Progenitor cell of endocrine pancreas (in vitro differentiated cells): ENCODE data around the gene AMBP. TPM values are rescaled to one million over a fixed set of nuclear protein-coding genes. Genes with fewer than 3 reads are reported as not detected.

Experiments
- DNase-seq: peaks from one replicate; pipeline ENCODE4 v3.0.0; 2021; ENCODE audit warnings: low spot score; ENCODE audit not compliant: unreplicated experiment
- H3K27ac Mint-ChIP-seq: 2 replicates; pipeline ENCODE4 v1.8.0; 2021; ENCODE audit warnings: mild to moderate bottlenecking, moderate library complexity, mixed read lengths
- H3K27me3 Mint-ChIP-seq: 2 replicates; pipeline ENCODE4 v1.8.0; 2021; ENCODE audit warnings: mixed read lengths
- H3K36me3 Mint-ChIP-seq: 2 replicates; pipeline ENCODE4 v1.8.0; 2022; ENCODE audit warnings: mixed read lengths; ENCODE audit not compliant: insufficient read depth
- H3K4me1 Mint-ChIP-seq: 2 replicates; pipeline ENCODE4 v1.8.0; 2021; ENCODE audit warnings: low read depth, mixed read lengths
- H3K4me3 Mint-ChIP-seq: 2 replicates; pipeline ENCODE4 v1.8.0; 2021; ENCODE audit warnings: low read depth, mild to moderate bottlenecking, moderate library complexity, mixed read lengths
- H3K9me3 Mint-ChIP-seq: 2 replicates; pipeline ENCODE4 v1.8.0; 2021; ENCODE audit warnings: low read depth, mixed read lengths
- CTCF ChIP-seq: fragments of 200-600 bp; sonication (generic); IDR thresholded peaks from one replicate; pipeline ENCODE4 v1.5.0; 2021; ENCODE audit warnings: antibody characterized with exemption, mild to moderate bottlenecking; ENCODE audit not compliant: unreplicated experiment
- total RNA-seq: library from RNA; stranded (reverse); gene quantifications from 2 replicates; pipeline ENCODE4 v1.2.1, GENCODE V29; 2021

AMBP gene
- total RNA-seq, 1 donor from 2014 or later: 678 TPM

GRCh38 chr9:114055894-114056293 is 22.2 kb downstream of the AMBP start:
- no peaks in the 10 kb centered on the region for H3K9me3 Mint-ChIP-seq
- H3K4me3 Mint-ChIP-seq: no peak overlapping the region
- H3K27me3 Mint-ChIP-seq: no peaks in the 10 kb centered on the region
- DNase-seq: no peak
- no peak overlapping the region for H3K27ac Mint-ChIP-seq
- H3K4me1 Mint-ChIP-seq: peaks cover 2% of the 10 kb centered on the region
- peaks cover 38% of the 10 kb centered on the region for H3K36me3 Mint-ChIP-seq
- no peak for TF ChIP-seq CTCF

- H3K27me3 Mint-ChIP-seq: no peaks in the 10 kb centered on the region
- H3K9me3 Mint-ChIP-seq: no peaks in the 10 kb centered on the region
- H3K4me1 Mint-ChIP-seq: peaks cover 2% of the 10 kb centered on the region
- DNase-seq: no peak
- H3K27ac Mint-ChIP-seq: no peak overlapping the region
- peaks cover 40% of the 10 kb centered on the region for H3K36me3 Mint-ChIP-seq
- TF ChIP-seq CTCF: no peak
- no peak overlapping the region for H3K4me3 Mint-ChIP-seq
Measured at GRCh38 chr9:114055061-114055460, 23.0 kb downstream of the AMBP start.

- H3K27me3 Mint-ChIP-seq: no peaks in the 10 kb centered on the region
- H3K27ac Mint-ChIP-seq: no peak overlapping the region
- TF ChIP-seq CTCF: no peak
- peaks cover 2% of the 10 kb centered on the region for H3K4me1 Mint-ChIP-seq
- H3K4me3 Mint-ChIP-seq: no peak overlapping the region
- no peaks in the 10 kb centered on the region for H3K9me3 Mint-ChIP-seq
- peaks cover 42% of the 10 kb centered on the region for H3K36me3 Mint-ChIP-seq
- no peak for DNase-seq
Measured at GRCh38 chr9:114054191-114054690, 23.9 kb downstream of the AMBP start.

GRCh38 chr9:114053246-114054005 is 24.7 kb downstream of the AMBP start:
- H3K27me3 Mint-ChIP-seq: no peaks in the 10 kb centered on the region
- no peak overlapping the region for H3K4me3 Mint-ChIP-seq
- H3K27ac Mint-ChIP-seq: no peak overlapping the region
- DNase-seq: no peak
- no peaks in the 10 kb centered on the region for H3K9me3 Mint-ChIP-seq
- H3K4me1 Mint-ChIP-seq: peaks cover 2% of the 10 kb centered on the region
- peaks cover 47% of the 10 kb centered on the region for H3K36me3 Mint-ChIP-seq
- no peak for TF ChIP-seq CTCF

- peaks cover 52% of the 10 kb centered on the region for H3K36me3 Mint-ChIP-seq
- no peak overlapping the region for H3K4me3 Mint-ChIP-seq
- H3K27ac Mint-ChIP-seq: no peak overlapping the region
- H3K27me3 Mint-ChIP-seq: no peaks in the 10 kb centered on the region
- DNase-seq: no peak
- no peak for TF ChIP-seq CTCF
- peaks cover 3% of the 10 kb centered on the region for H3K4me1 Mint-ChIP-seq
- no peaks in the 10 kb centered on the region for H3K9me3 Mint-ChIP-seq
Measured at GRCh38 chr9:114051706-114052105, 26.4 kb downstream of the AMBP start.
